ENCODE results near the gene TENM4.

Gene TENM4

GRCh38 chr11:79440571-79441460, at the start of gene TENM4:
TENM4 (minus strand) TSS chr11:79441030; CDS start chr11:79069944, 371,086 bp downstream.
- DNase-seq (ENCODE audit: low read depth in 3 of 3), result no peak

- DNase-seq (ENCODE audit: low read depth in 3 of 3), result no peak
Observed at GRCh38 chr11:79488286-79488685, 47.5 kb upstream of the TENM4 start.

DNA sequence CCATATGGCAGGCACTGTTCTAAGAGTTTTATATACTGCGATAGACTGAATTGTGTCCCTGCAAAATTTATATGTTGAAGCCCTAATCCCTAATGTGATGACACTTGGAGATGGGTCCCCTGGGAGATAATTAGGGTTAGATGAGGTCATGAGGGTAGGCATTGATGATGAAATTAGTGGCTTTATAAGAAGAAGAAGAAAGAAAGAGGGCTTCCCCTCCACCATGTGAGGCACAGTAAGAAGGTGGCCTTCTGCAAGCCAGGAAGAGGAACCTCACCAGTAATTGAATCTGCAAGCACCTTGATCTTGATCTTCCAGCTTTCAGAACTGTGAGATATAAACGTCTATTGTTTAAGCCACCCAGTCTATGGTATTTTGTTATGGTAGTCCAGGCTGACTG, 46.6 kb upstream of the TENM4 start:
- DNase-seq (ENCODE audit: low read depth in 3 of 3), result no peak

GRCh38 chr11:79486242-79486984, 45.6 kb upstream of the TENM4 start:
- no peak for DNase-seq (ENCODE audit: low read depth in 3 of 3)

- DNase-seq (ENCODE audit: low read depth in 3 of 3), result no peak
Observed at GRCh38 chr11:79485694-79486093, 44.9 kb upstream of the TENM4 start.

DNA sequence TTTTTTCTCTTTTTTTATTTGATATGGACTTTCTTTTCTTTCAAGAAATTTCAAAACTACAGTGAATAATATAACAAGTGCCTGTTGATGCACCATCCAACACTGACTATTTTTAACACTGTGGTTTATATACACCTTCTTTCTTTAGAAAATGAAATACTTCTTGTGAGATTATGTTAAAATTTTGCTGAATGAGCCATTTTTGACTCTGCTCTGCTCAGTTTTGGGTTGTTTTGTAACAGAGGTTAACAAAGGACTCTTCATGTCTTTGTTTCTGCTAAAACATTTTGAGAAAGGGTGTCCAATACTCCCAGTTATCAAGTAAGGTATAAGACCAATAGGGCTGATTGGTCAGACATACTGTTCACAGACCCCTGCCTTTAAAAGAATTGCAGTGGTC, 44.0 kb upstream of the TENM4 start:
- DNase-seq (ENCODE audit: low read depth in 3 of 3), result no peak

DNA sequence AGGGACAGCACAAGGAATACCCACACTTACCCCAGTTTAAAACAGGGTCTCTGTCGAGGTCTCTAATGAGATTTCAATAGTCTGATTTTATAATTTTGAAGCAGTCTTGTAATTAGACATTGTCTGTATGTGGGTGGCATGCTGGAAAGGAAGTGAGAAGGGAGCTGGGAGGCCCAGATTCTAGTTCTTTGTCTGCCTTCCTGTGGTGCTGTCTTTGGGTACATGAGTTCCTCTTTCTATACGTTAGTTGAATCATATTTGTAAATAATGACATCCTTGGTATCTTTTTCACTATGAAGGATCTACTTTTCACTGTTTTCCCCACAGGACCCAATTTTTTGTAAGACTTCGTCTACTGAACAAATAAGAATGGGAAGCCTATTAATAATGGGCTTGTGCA, 42.0 kb upstream of the TENM4 start:
- no peak for DNase-seq (ENCODE audit: low read depth in 3 of 3)

DNA sequence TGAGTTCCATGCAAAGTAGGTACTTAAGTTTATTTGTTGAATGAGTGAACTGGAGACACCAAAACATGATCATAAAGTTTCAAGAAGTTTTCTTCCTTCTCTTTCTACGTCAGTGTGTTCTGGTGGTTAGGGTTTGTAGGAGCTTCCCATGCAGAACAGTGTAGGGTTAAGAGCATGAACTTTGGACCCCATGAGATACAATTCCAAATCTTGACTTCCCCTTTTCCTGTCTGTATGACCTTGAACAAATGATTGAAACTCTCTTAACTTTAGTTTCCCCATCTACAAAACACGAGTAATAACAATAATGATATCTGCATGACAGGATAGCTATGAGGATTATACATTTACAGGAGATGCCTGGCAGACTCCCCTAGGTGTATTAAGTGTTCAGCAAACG, 41.0 kb upstream of the TENM4 start:
- no peak for DNase-seq (ENCODE audit: low read depth in 3 of 3)

DNA sequence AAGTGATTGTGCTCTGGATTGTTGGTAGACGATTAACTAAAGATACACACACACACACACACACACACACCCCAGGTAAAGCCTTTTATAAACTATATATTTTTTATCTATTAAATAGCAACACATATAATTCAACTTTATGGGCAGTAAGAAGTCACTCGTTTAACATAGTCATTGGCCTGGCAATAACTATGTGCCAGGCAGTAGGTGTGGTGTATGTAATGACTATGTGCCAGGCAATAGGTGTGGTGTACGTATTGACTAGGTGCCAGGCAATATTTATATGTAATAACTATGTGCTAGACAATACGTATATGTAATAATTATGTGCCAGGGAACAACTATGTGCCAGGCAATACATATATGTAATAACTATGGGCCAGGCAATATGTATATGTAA, 40.0 kb upstream of the TENM4 start:
- no peak for DNase-seq (ENCODE audit: low read depth in 3 of 3)

- DNase-seq (ENCODE audit: low read depth in 3 of 3), result no peak
Observed at GRCh38 chr11:79472819-79473529, 32.1 kb upstream of the TENM4 start.

DNA sequence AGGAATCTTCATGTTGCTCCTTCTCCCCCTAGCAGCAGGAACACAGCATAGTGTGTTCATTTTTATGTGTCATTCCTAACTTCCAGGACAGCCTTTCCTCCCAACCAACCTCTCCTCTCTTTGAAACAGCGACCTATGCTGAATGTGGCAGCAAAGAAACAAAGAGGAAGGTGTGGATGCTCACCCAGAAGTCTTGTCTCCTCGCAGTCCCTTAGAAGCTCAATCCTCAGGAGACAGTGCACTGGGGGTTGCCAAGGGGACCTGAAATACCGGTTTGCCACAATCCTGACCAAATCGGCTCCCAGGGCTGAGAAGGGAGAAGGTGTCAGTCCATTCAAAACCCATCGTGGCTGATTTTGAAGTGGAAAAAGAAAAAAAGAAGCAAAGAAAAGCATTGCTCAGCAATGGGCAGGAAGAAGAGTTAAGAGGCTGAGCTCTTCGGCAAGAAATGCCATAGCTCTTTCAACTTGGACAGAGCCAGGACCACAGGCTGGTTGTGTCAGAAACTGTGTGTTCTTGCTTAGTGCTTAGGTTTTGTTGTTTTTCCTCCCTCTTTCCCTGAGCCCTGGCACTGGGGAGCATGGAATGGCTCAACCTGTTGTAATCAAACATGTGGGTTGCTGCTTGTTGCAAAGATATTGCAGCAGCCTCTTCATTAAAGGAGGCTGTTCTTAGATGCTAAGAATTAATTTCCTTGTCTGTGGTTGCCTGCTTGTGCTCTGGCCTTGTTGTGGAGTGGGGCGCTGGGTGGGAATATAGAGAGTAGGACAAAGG, 30.4 kb upstream of the TENM4 start:
- no peak for DNase-seq (ENCODE audit: low read depth in 3 of 3)

DNA sequence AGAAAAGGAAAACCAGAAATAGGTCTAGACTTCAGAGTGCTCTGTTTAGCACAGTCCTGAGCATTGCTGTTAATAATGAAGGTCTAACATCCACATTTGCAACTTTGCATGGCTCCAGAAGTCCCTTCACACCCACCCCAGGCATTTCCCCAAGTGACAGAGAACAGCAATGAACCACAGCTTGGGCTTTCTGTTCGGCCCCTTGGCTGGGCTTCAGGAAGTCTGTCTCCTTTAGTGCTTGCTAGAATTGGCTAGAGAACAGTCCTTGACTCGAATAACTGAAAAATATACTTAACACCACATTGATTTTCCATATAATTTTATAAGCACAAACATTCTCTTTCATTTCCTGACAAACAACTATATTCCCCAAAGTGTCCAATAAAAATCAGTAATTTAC, 29.3 kb upstream of the TENM4 start:
- DNase-seq (ENCODE audit: low read depth in 3 of 3), result no peak

DNA sequence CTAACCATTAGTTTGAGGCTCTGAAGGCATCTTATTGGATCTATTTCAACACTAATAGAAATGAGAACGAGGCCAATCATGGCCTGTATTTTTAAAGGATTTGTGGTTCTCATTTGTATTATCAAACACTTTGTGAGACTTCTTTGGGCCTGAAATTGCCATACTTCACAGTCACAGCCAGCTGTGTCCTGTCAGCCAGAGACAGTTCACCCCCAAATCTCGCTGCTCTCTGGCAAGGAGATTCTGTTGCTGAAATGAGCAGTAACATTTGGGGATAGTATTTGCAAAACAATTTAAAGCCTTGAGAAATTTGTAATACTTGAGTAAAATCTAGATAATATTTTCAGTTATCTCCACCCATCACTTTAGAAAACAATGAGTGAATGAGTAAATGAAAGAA, 26.9 kb upstream of the TENM4 start:
- no peak for DNase-seq (ENCODE audit: low read depth in 3 of 3)

GRCh38 chr11:79466411-79466810, 25.6 kb upstream of the TENM4 start:
- DNase-seq (ENCODE audit: low read depth in 3 of 3), result no peak

GRCh38 chr11:79465160-79465559, 24.3 kb upstream of the TENM4 start:
- DNase-seq (ENCODE audit: low read depth in 3 of 3), result no peak

- DNase-seq (ENCODE audit: low read depth in 3 of 3), result no peak
Observed at GRCh38 chr11:79461666-79462645, 21.1 kb upstream of the TENM4 start.

DNA sequence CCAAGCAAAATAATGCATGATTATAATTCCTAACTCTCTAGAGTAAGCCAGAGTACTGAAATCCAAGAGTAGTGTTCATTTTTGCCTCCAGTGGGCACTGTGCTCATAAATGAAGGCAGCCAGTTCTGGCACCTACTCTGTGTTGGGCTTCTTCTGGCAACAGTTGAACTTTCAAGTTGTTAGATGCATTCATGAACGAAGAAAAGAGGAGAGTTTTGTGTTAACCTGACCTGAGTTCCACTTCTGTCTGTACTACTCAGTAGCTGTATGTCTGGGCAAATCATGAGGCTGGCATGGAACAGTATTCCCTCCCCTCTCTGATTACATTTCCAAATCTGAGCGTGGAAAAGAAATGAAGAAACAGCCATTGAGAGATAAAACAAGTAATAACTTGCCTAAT, 20.3 kb upstream of the TENM4 start:
- DNase-seq (ENCODE audit: low read depth in 3 of 3), result no peak

- no peak for DNase-seq (ENCODE audit: low read depth in 3 of 3)
Observed at GRCh38 chr11:79458709-79459108, 17.9 kb upstream of the TENM4 start.

- DNase-seq (ENCODE audit: low read depth in 3 of 3), result no peak
Observed at GRCh38 chr11:79456501-79456900, 15.7 kb upstream of the TENM4 start.

GRCh38 chr11:79453617-79454016, 12.8 kb upstream of the TENM4 start:
- DNase-seq (ENCODE audit: low read depth in 3 of 3), result no peak

Data from stimulated activated CD4-positive, alpha-beta T cell treated with anti-CD3 and anti-CD28 coated beads, TNF-alpha, amount 100 ng/mL, for 24 hours (primary cell).